Neural progenitor cell (in vitro differentiated cells): Measurements from ENCODE around the gene SCYGR8.

Source experiments
- CTCF ChIP-seq: fragments of 200-600 bp; sonication (generic); IDR thresholded peaks from 2 replicates; pipeline ENCODE4 v1.5.1; 2017; ENCODE audit warnings: antibody characterized with exemption, mild to moderate bottlenecking
- EZH2phosphoT487 ChIP-seq: fragments of 200-600 bp; sonication (generic); IDR thresholded peaks from 2 replicates; pipeline ENCODE4 v1.6.1; 2017; ENCODE audit warnings: antibody characterized with exemption

GRCh38 chr2:227788561-227789018, 42.9 kb downstream of the SCYGR8 start:
- TF ChIP-seq CTCF: no peak
- no peak for TF ChIP-seq EZH2phosphoT487
